ENCODE data around the gene MMP14.
"Not testable (repeated sequence)": the region's sequence is repeated elsewhere in the genome, so short reads cannot be mapped to it uniquely, and the experiment has no call there.

MMP14 gene

GRCh38 chr14:22854963-22855724 is 18.8 kb downstream of the MMP14 start:
- DNase-seq (ENCODE audit: extremely low read depth in 1 of 2, low read depth in 1 of 2): no peak

GRCh38 chr14:22856428-22856827 is 20.0 kb downstream of the MMP14 start:
- DNase-seq (ENCODE audit: extremely low read depth in 1 of 2, low read depth in 1 of 2): no peak

DNA sequence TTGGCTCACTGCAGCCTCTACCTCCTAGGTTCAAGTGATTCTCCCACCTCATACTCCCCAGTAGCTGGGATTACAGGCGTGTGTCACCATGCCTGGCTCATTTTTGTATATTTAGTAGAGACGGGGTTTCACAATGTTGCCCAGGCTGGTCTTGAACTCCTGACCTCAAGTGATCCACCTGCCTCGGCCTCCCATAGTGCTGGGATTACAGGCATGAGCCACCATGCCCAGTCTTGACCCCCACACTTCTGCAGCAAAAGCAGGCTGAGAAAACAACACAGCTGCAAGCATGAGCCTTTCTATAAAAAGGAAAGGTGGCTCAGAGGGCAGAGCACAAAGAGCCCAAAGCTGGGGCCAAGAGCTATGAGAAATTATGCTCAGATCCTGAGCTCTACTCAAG is 24.0 kb downstream of the MMP14 start:
- not testable (repeated sequence) for DNase-seq (ENCODE audit: extremely low read depth in 1 of 2, low read depth in 1 of 2)

DNA sequence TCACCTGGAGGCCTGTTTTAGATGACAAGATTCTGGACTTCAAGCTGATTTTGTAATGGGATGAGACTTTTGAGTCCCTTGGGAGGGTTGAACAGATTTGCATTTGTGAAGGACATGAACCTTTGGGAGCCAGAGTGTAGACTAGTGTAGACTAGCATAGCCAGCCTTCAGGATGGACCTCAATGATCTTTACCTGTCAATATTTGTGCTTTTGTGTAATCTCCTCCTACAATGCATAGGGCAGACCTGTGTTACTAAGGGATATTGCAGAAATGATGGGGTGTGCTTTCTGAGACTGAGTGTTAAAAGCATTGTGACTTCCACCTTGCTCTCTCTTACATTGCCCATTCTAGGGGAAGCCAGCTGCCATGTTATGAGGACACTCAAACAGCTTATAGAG is 25.3 kb downstream of the MMP14 start:
- no peak for DNase-seq (ENCODE audit: extremely low read depth in 1 of 2, low read depth in 1 of 2)

DNA sequence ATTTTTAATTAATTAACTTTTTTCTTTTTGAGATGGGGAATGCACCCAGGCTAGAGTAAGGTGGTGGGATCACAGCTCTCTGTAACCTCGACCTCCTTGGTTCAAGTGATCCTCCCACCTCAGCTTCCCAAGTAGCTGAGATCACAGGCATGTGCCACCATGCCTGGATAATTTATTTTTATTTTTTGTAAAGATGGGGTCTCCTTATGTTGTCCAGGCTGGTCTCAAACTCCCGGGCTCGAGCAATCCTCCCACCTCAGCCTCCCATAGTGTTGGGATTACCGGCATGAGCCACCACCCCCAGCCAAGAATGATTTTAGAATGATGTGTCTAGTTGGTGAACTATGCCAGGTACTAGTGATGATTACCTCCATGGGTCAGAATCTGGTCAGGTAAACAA is 28.6 kb downstream of the MMP14 start:
- no peak for DNase-seq (ENCODE audit: extremely low read depth in 1 of 2, low read depth in 1 of 2)

DNA sequence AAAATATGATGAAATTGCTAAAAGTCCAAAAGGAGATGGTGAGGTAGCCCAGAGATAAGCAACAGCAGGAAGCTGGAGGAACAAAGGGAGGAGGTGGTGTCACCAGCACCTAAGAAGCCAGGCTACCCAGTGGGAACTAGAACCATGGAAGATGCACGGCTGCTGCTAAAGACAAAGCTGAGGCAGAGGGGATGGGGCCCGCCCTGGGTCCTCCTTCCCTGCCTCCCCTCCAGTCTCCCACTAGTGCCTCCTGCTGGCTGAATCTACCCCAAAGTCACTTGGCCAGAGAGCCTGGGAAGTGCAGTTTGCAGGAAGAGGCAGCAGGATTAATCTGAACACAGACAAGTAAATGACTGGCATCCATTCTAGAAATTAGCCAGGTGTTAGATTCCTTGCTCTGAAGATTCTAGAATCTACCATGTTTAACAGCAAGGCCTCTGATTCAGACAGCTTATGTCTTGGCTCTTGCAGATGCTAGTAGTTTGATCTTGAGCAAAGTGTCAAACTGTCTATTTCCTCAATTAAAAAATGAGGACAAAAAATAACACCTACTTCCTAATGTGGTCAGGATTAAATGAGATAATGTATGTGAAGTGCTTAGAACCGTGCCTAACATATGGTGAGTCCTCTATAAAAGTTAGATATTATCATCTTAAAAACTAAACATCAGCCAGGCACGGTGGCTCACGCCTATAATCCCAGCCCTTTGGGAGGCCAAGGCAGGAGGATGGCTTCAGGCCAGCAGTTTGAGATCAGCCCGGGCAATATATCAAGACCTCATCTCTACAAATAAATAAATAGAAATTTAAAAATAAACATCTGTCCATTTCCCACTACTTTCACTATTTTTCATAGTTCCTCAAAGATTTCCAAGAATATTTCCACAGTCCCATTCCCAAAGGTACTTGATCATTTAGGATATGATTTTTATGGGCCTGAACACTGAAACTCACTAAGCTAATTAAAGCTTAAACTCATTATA is 29.3 kb downstream of the MMP14 start:
- DNase-seq (ENCODE audit: extremely low read depth in 1 of 2, low read depth in 1 of 2): no peak

DNA sequence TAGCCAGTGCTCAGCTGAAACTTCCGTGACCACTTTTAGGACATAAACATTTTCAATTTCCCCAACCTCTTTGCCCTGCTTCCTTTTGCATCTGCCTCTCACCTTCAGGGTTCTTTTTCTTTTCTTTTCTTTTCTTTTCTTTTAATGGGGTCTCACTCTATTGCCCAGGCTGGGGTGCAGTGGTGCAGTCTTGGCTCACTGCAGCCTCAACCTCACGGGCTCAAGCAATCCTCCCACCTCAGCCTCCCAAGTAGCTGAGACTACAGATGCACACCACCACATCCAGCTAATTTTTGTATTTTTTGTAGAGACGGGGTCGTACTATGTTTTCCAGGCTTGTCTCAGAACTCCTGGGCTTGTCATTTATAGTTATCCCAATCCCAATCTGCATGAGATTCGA is 30.5 kb downstream of the MMP14 start:
- DNase-seq (ENCODE audit: extremely low read depth in 1 of 2, low read depth in 1 of 2): no peak

- DNase-seq (ENCODE audit: extremely low read depth in 1 of 2, low read depth in 1 of 2): no peak
Measured at GRCh38 chr14:22870811-22871223, 34.4 kb downstream of the MMP14 start.

DNA sequence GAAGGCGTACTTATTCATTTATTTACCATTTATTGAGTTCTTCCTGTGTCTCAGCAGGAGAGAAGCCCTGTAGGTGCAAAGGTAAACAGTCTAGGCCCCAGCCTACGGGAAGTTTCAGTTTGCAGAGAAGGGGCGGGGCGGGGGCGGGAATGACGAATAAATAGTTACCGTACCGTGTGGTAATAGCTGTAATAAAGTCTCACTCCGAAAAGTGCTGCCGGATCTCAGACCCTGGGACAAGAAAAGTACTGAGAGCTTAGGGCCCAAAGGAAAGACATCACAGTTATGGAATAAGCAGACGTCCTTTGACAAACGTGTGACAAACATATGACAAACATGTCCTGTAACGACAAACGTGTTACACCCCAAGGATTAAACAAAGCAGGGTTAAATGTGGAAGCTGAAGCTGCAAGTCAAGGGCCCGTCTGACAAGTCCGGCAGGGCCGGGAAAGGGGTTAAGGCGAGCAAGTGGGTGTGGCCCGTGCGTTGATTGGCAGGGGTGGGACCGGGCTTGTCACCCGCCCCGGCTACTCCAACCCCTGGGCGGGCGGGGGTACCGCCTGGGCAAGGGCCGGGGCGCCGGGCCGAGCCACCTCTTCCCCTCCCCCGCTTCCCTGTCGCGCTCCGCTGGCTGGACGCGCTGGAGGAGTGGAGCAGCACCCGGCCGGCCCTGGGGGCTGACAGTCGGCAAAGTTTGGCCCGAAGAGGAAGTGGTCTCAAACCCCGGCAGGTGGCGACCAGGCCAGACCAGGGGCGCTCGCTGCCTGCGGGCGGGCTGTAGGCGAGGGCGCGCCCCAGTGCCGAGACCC is 35.0 kb downstream of the MMP14 start, which contains the start of gene LRP10:
Gene LRP10 (plus strand): TSS at position 517 of the 809 bp plus-strand sequence. CDS start 564 bp downstream, outside the sequence.
- DNase-seq (ENCODE audit: extremely low read depth in 1 of 2, low read depth in 1 of 2): peak in 1 of 2 donors; percentile 79

- DNase-seq (ENCODE audit: extremely low read depth in 1 of 2, low read depth in 1 of 2): peak in 1 of 2 donors; percentile 46
Measured at GRCh38 chr14:22872033-22872832, 35.8 kb downstream of the MMP14 start.

GRCh38 chr14:22872833-22873520 is 36.6 kb downstream of the MMP14 start:
- DNase-seq (ENCODE audit: extremely low read depth in 1 of 2, low read depth in 1 of 2): no peak

- no peak for DNase-seq (ENCODE audit: extremely low read depth in 1 of 2, low read depth in 1 of 2)
Measured at GRCh38 chr14:22875003-22875747, 38.8 kb downstream of the MMP14 start.

DNA sequence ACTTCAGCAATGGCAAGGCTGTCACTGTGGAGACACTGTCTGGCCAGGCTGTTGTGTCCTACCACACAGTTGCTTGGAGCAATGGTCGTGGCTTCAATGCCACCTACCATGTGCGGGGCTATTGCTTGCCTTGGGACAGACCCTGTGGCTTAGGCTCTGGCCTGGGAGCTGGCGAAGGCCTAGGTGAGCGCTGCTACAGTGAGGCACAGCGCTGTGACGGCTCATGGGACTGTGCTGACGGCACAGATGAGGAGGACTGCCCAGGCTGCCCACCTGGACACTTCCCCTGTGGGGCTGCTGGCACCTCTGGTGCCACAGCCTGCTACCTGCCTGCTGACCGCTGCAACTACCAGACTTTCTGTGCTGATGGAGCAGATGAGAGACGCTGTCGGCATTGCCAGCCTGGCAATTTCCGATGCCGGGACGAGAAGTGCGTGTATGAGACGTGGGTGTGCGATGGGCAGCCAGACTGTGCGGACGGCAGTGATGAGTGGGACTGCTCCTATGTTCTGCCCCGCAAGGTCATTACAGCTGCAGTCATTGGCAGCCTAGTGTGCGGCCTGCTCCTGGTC is 39.4 kb downstream of the MMP14 start:
- DNase-seq (ENCODE audit: extremely low read depth in 1 of 2, low read depth in 1 of 2): no peak

- DNase-seq (ENCODE audit: extremely low read depth in 1 of 2, low read depth in 1 of 2): no peak
Measured at GRCh38 chr14:22877000-22877501, 40.7 kb downstream of the MMP14 start.

- DNase-seq (ENCODE audit: extremely low read depth in 1 of 2, low read depth in 1 of 2): no peak
Measured at GRCh38 chr14:22878271-22879246, 42.2 kb downstream of the MMP14 start.

DNA sequence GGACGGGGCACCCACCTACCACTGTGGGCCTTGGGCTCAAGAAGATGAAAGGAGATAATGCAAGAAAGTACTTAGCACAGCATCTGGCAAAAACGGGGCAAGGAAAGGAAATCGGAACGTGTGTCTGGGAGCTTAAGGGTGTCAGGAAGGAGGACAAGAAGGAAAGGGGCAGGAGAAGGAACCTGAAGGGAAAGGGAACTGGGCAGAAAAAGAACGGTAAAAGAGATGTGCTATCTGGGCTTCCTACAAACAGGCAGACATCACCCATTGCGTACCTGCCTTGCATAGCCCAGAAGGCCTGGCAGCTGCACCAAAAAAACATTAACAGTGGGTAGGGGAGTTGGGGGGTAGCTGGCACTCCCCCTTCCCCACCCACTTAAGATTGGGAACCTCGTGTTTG is 45.7 kb downstream of the MMP14 start:
- no peak for DNase-seq (ENCODE audit: extremely low read depth in 1 of 2, low read depth in 1 of 2)

All from stimulated activated CD8-positive, alpha-beta memory T cell treated with anti-CD3 and anti-CD28 coated beads, Interleukin-7, amount 100 ng/mL, for 48 hours (primary cell).